SU-DHL-6 (cell line): ENCODE measurements around the gene WIF1.

Experiments
- CTCF ChIP-seq: fragments of 200-600 bp; sonication (generic); IDR thresholded peaks from one replicate; pipeline ENCODE4 v1.5.1; 2017; ENCODE audit warnings: antibody characterized with exemption, mild to moderate bottlenecking, low read length, moderate library complexity; ENCODE audit not compliant: insufficient read depth, poor library complexity, severe bottlenecking
- EZH2phosphoT487 ChIP-seq: fragments of 200-600 bp; sonication (generic), shearing (Covaris generic); conservative IDR thresholded peaks from 2 replicates; pipeline ENCODE4 v1.6.1; 2018; ENCODE audit warnings: mild to moderate bottlenecking, antibody characterized with exemption, low read length, moderate library complexity, mixed read lengths

GRCh38 chr12:65025136-65025535 lies 96.0 kb downstream of the WIF1 start:
- TF ChIP-seq EZH2phosphoT487 = no peak
- no peak for TF ChIP-seq CTCF
